Ovary (tissue), 3 donors: ENCODE measurements around the gene SYNCRIP.

Experiments used
- EP300 ChIP-seq: sonication (generic); formaldehyde crosslinking; IDR thresholded peaks from one replicate; pipeline ENCODE4 v1.6.1; 2017; ENCODE audit warnings: antibody characterized with exemption
- POLR2A ChIP-seq: fragments of 450-650 bp; IDR thresholded peaks from one replicate; pipeline ENCODE4 v1.6.1; 2017; ENCODE audit warnings: antibody characterized with exemption, mild to moderate bottlenecking, moderate library complexity
- TF ChIP-seq, protein P1 (sequence below), 3 donors: fragments of 450-650 bp in 2 of 3; fragments of 200-600 bp in 1 of 3; IDR thresholded peaks; one replicate each; pipeline versions ENCODE4 v1.5.1 to v1.8.0; 2016 to 2022; ENCODE audit warnings: antibody characterized with exemption in 3 of 3, mild to moderate bottlenecking in 1 of 3
- donor health status: DM: no; HTN: no; CAD: no.

DNA sequence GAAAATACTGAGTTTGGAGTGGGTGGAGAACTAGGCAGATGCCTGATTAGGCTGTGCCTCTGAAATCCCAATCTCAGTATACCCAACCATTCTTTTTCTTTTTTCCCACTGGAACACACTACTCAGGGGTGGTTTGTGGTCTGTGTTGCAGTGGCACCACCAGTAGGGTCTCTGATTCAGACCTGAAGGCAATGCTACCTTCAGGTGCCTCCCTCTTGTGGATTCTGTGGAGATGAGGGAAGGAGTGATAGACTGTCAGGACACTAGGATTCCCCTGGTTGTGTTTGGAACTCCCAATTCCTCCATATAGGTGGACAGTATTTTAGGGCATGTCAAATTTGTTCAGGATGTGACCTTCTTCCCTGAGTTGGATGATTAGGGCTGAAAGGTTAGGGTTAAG is 47.4 kb upstream of the SYNCRIP start:
- TF ChIP-seq, protein P1, sequence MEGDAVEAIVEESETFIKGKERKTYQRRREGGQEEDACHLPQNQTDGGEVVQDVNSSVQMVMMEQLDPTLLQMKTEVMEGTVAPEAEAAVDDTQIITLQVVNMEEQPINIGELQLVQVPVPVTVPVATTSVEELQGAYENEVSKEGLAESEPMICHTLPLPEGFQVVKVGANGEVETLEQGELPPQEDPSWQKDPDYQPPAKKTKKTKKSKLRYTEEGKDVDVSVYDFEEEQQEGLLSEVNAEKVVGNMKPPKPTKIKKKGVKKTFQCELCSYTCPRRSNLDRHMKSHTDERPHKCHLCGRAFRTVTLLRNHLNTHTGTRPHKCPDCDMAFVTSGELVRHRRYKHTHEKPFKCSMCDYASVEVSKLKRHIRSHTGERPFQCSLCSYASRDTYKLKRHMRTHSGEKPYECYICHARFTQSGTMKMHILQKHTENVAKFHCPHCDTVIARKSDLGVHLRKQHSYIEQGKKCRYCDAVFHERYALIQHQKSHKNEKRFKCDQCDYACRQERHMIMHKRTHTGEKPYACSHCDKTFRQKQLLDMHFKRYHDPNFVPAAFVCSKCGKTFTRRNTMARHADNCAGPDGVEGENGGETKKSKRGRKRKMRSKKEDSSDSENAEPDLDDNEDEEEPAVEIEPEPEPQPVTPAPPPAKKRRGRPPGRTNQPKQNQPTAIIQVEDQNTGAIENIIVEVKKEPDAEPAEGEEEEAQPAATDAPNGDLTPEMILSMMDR (IDR thresholded peaks at IDR 0.05): no peak
- no peak for TF ChIP-seq POLR2A
- TF ChIP-seq EP300: no peak
